ENCODE measurements around the gene ABCE1.

ABCE1 gene

DNA sequence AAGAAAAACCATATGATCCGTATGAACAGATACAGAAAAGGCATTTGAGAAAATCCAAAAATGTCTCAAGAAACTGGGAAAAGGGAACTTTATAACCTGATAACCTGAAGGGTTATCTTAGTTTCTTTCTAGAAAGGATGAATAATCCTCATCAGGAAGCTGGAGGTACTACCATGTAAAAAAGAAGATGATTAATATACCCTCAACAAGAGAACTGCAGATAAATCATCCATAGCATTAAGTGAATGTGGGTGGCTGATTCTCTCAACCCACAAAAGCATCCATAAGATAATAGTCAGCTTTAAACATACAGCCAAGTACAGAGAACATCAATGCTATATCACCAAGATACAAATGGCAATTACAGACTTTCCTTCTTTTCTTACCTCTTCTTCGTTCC is 26.6 kb upstream of the ABCE1 start:
- Histone ChIP-seq H3K9me3 (ENCODE audit: control insufficient read depth, low read length) (no peaks in the 10 kb centered on the region), H3K4me1 (ENCODE audit: control insufficient read depth, insufficient read depth, low read length, poor library complexity, severe bottlenecking) (no peaks in the 10 kb centered on the region), H3K27ac (ENCODE audit: insufficient read depth, low read length, poor library complexity, severe bottlenecking) (no peak overlapping the region), H3K4me3 (ENCODE audit: insufficient read depth, low read depth, low read length, poor library complexity, severe bottlenecking) (no peak overlapping the region), H3K36me3 (ENCODE audit: control insufficient read depth, insufficient read depth, low read length) (no peaks in the 10 kb centered on the region), H3K27me3 (replicated peaks; ENCODE audit: control insufficient read depth, insufficient read depth, low read length, poor library complexity, severe bottlenecking) (no peaks in the 10 kb centered on the region)
- DNase-seq: no peak

DNA sequence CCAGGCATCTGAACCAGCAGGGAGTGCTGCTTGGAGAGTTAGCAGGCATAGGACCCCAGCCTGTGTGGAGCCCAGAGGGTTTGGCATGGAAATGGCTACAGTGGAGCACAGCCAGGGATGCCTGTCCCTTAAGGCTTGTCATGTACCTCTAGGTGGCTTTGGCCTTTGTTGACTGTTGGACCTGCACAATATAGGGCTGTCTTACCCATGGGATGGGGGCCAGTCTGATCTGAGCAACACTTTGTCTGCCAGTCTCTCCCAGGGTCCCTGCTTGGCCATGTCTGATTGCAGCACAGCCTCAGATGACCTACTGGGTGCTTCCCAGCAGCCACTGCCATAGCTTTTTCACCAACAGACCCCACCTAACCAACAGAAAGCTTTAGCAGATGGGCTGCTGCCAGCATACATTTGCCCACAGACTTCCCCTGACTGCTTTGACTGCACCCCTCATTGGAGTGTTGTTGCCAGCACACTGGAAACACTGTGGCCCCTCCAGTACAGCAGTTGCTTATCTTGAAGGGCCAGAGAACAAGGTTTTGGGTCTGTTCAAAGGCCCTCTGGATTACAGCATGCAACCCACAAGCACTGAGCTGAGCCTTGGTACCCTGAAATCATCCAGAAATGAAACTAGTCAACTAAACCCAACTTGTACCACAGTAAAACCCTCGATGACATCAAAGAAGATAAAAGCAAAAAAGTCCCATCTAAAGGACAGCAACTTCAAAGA is 22.2 kb upstream of the ABCE1 start:
- no peak overlapping the region for H3K4me3 ChIP-seq (ENCODE audit: insufficient read depth, low read depth, low read length, poor library complexity, severe bottlenecking)
- H3K4me1 ChIP-seq (ENCODE audit: control insufficient read depth, insufficient read depth, low read length, poor library complexity, severe bottlenecking): no peaks in the 10 kb centered on the region
- no peak overlapping the region for H3K27ac ChIP-seq (ENCODE audit: insufficient read depth, low read length, poor library complexity, severe bottlenecking)
- H3K9me3 ChIP-seq (ENCODE audit: control insufficient read depth, low read length): no peaks in the 10 kb centered on the region
- no peaks in the 10 kb centered on the region for H3K27me3 ChIP-seq (replicated peaks; ENCODE audit: control insufficient read depth, insufficient read depth, low read length, poor library complexity, severe bottlenecking)
- peaks cover 2% of the 10 kb centered on the region for H3K36me3 ChIP-seq (ENCODE audit: control insufficient read depth, insufficient read depth, low read length)
- DNase-seq: no peak

DNA sequence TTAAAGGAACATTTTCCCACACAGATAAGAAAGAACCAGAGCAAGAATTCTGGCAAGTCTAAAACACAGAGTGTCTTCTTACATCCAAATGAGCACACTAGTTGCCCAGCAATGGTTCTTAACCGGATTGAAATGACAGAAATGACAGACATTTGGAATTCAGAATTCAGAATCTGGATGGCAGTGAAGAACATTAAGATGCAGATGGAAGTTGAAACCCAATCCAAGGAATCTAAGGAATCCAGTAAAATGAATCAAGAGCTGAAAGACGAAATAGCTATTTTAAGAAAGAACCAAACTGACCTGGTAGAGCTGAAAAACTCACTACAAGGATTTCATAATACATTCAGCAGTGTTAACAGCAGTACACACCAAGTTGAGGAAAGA is 21.6 kb upstream of the ABCE1 start:
- H3K9me3 ChIP-seq (ENCODE audit: control insufficient read depth, low read length): no peaks in the 10 kb centered on the region
- no peaks in the 10 kb centered on the region for H3K27me3 ChIP-seq (replicated peaks; ENCODE audit: control insufficient read depth, insufficient read depth, low read length, poor library complexity, severe bottlenecking)
- H3K36me3 ChIP-seq (ENCODE audit: control insufficient read depth, insufficient read depth, low read length): peaks cover 2% of the 10 kb centered on the region
- H3K4me3 ChIP-seq (ENCODE audit: insufficient read depth, low read depth, low read length, poor library complexity, severe bottlenecking): no peak overlapping the region
- no peaks in the 10 kb centered on the region for H3K4me1 ChIP-seq (ENCODE audit: control insufficient read depth, insufficient read depth, low read length, poor library complexity, severe bottlenecking)
- DNase-seq: no peak
- no peak overlapping the region for H3K27ac ChIP-seq (ENCODE audit: insufficient read depth, low read length, poor library complexity, severe bottlenecking)

DNA sequence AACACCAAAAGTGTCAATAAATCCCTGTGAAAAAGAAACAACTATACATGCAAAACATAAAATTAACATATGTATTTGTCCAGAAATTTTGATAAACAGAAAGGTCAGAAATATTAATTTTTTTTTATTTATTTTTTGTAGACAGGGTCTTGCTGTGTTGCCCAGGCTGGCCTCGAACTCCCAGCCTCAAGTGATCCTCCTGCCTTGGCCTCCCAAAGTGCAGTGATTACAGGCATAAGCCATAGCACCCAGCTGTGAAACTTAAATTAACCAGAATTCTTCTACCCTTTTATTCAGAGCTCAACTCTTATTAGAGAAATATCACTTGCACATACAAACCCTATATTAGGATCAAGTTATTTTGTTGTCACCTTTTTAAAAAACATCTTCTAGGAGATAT is 16.4 kb upstream of the ABCE1 start:
- Histone ChIP-seq H3K27ac (ENCODE audit: insufficient read depth, low read length, poor library complexity, severe bottlenecking) (no peak overlapping the region), H3K36me3 (ENCODE audit: control insufficient read depth, insufficient read depth, low read length) (peaks cover 2% of the 10 kb centered on the region), H3K4me1 (ENCODE audit: control insufficient read depth, insufficient read depth, low read length, poor library complexity, severe bottlenecking) (no peaks in the 10 kb centered on the region), H3K4me3 (ENCODE audit: insufficient read depth, low read depth, low read length, poor library complexity, severe bottlenecking) (no peak overlapping the region), H3K27me3 (replicated peaks; ENCODE audit: control insufficient read depth, insufficient read depth, low read length, poor library complexity, severe bottlenecking) (no peaks in the 10 kb centered on the region), H3K9me3 (ENCODE audit: control insufficient read depth, low read length) (no peaks in the 10 kb centered on the region)
- DNase-seq: no peak

DNA sequence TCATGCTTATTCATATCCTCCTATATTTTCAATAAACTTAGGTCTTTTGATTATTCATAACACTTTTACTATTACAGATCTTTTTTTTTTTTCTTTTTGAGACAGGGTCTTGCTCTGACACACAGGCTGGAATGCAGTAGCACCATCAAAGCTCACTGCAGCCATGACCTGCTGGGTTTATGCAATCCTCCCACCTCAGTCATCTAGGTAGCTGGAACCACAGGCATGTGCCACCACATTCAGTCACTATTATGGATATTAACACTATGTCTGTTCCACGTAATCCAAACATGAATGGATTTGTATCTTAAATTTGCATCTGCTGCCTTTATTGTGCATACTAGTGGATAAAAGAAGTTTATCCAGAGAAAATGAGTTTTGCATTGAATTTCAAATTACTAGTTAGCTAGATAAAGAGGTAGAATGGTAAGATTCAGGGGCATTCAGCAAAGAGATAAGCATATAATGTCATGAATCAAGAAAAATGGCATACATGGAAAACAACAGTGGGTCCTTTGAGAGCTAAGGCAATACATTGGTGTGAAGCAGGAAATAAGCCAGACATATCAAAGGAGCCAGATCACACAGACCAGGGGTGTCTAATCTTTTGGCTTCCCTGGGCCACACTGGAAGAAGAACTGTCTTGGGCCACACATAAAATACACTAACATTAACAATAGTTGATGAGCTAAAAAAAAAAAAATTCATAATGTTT is 14.1 kb upstream of the ABCE1 start:
- H3K36me3 ChIP-seq (ENCODE audit: control insufficient read depth, insufficient read depth, low read length): peaks cover under 1% of the 10 kb centered on the region
- no peak overlapping the region for H3K27ac ChIP-seq (ENCODE audit: insufficient read depth, low read length, poor library complexity, severe bottlenecking)
- no peaks in the 10 kb centered on the region for H3K4me1 ChIP-seq (ENCODE audit: control insufficient read depth, insufficient read depth, low read length, poor library complexity, severe bottlenecking)
- no peaks in the 10 kb centered on the region for H3K9me3 ChIP-seq (ENCODE audit: control insufficient read depth, low read length)
- DNase-seq: no peak
- no peaks in the 10 kb centered on the region for H3K27me3 ChIP-seq (replicated peaks; ENCODE audit: control insufficient read depth, insufficient read depth, low read length, poor library complexity, severe bottlenecking)
- H3K4me3 ChIP-seq (ENCODE audit: insufficient read depth, low read depth, low read length, poor library complexity, severe bottlenecking): no peak overlapping the region

DNA sequence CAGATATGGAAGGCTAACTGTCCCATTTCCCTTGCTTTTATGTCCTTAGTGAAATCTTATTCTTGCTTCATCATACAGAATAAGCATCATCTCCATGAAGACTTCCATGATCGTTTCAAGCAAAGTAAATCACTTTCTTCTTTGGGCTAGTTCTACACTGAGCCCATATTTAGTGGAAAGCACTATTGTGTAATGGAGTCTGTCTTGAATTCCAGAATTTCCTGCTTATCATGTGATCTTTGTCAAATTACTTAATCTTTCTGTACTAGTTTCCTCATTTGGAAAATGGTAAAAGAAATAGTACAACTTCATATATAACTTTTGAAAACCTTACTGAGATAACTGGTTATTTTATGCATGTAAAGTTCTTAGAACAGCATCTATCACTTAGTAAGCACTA is 7.7 kb upstream of the ABCE1 start:
- Histone ChIP-seq H3K36me3 (ENCODE audit: control insufficient read depth, insufficient read depth, low read length) (peaks cover 24% of the 10 kb centered on the region), H3K27me3 (replicated peaks; ENCODE audit: control insufficient read depth, insufficient read depth, low read length, poor library complexity, severe bottlenecking) (no peaks in the 10 kb centered on the region), H3K9me3 (ENCODE audit: control insufficient read depth, low read length) (no peaks in the 10 kb centered on the region), H3K27ac (ENCODE audit: insufficient read depth, low read length, poor library complexity, severe bottlenecking) (no peak overlapping the region), H3K4me1 (ENCODE audit: control insufficient read depth, insufficient read depth, low read length, poor library complexity, severe bottlenecking) (no peaks in the 10 kb centered on the region), H3K4me3 (ENCODE audit: insufficient read depth, low read depth, low read length, poor library complexity, severe bottlenecking) (no peak overlapping the region)
- no peak for DNase-seq

DNA sequence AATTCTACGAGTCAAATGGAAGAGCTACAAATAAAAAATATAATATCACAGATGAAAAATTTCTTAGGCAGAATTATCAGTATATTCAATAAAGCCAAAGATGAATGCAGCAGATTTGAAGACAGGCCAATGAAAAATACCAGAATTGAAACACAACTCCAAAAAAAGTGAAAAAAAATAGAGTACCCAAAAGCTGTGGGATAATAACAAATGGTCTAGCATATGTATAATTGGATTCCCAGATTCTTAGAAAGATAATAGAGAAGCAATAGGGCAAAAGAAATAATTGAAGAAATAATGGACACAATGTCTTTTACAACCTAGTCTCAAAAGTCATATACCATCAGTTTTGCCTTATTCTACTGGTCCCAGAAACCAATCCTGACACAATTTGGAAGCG is 4.5 kb upstream of the ABCE1 start:
- Histone ChIP-seq H3K9me3 (ENCODE audit: control insufficient read depth, low read length) (no peaks in the 10 kb centered on the region), H3K27ac (ENCODE audit: insufficient read depth, low read length, poor library complexity, severe bottlenecking) (no peak overlapping the region), H3K27me3 (replicated peaks; ENCODE audit: control insufficient read depth, insufficient read depth, low read length, poor library complexity, severe bottlenecking) (no peaks in the 10 kb centered on the region), H3K4me3 (ENCODE audit: insufficient read depth, low read depth, low read length, poor library complexity, severe bottlenecking) (no peak overlapping the region), H3K36me3 (ENCODE audit: control insufficient read depth, insufficient read depth, low read length) (peaks cover 25% of the 10 kb centered on the region), H3K4me1 (ENCODE audit: control insufficient read depth, insufficient read depth, low read length, poor library complexity, severe bottlenecking) (peaks cover 7% of the 10 kb centered on the region)
- no peak for DNase-seq

DNA sequence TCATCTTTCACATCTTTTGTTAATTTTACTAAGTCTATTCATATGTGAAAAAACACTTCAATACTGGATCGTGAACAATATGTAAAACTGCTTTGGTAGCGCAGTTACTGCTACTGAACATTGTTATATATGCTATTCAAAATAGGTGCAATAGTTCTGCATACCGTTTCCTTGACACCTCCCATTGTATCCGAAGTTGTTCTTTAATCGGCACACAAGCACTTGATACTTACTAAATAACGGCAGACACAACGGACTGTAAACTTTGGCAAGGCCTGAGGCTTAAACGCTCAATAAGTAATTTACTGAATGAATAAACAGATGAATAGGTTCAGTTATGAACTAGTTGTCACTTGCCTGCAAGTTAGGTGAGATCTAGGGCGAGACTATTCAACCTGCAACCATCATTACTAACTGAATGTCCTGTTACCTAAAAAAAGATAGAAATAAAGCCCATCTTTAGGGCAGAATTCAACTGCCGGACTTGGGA is 735 bp upstream of the ABCE1 start:
- Histone ChIP-seq H3K36me3 (ENCODE audit: control insufficient read depth, insufficient read depth, low read length) (peaks cover 15% of the 10 kb centered on the region), H3K4me1 (ENCODE audit: control insufficient read depth, insufficient read depth, low read length, poor library complexity, severe bottlenecking) (peaks cover 20% of the 10 kb centered on the region), H3K27me3 (replicated peaks; ENCODE audit: control insufficient read depth, insufficient read depth, low read length, poor library complexity, severe bottlenecking) (no peaks in the 10 kb centered on the region), H3K9me3 (ENCODE audit: control insufficient read depth, low read length) (no peaks in the 10 kb centered on the region), H3K4me3 (ENCODE audit: insufficient read depth, low read depth, low read length, poor library complexity, severe bottlenecking) (peak overlapping the region; percentile 72), H3K27ac (ENCODE audit: insufficient read depth, low read length, poor library complexity, severe bottlenecking) (peak overlapping the region; percentile 80)
- DNase-seq: no peak

DNA sequence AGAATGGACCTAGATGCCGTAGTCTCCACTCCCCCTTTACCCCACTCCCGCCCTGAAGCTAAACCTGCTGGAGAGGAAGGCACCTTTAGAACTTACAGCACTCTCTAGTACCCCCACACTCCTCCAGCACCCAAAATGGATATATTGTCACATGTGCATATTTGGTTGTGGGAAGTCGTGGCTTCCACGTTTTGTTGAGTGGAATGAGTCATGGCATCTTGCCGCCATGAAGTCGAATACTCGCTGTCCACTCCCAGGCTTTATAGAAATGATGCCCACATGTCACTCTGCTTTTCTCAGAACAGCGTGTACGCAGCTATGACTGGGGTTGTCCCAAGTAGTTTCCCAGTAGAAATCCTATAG is 545 bp downstream of the ABCE1 start:
- Histone ChIP-seq H3K4me3 (ENCODE audit: insufficient read depth, low read depth, low read length, poor library complexity, severe bottlenecking) (peak overlapping the region; percentile 72), H3K4me1 (ENCODE audit: control insufficient read depth, insufficient read depth, low read length, poor library complexity, severe bottlenecking) (peaks cover 20% of the 10 kb centered on the region), H3K9me3 (ENCODE audit: control insufficient read depth, low read length) (no peaks in the 10 kb centered on the region), H3K36me3 (ENCODE audit: control insufficient read depth, insufficient read depth, low read length) (peaks cover 14% of the 10 kb centered on the region), H3K27me3 (replicated peaks; ENCODE audit: control insufficient read depth, insufficient read depth, low read length, poor library complexity, severe bottlenecking) (no peaks in the 10 kb centered on the region), H3K27ac (ENCODE audit: insufficient read depth, low read length, poor library complexity, severe bottlenecking) (peak overlapping the region; percentile 80)
- DNase-seq: peak; percentile 15 to 17 (median 16)

DNA sequence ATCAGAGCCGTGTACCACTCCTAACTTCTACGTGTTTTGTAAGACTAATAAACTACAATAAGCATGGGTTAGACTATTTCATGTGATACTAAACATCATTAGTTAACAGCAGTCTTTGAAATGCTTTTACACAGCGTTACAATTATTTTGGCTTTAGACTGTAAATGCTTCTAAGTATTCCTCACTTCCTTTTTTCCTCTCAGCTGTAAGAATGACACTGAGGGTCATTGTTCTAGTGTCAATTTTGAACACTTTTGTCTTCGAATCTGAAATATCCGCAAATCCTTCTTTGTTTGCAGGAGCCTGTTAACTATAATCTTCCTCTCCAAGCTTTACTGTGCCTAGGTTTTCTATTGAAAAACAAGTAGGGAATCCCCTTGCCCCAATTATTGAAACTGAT is 1.5 kb downstream of the ABCE1 start:
- Histone ChIP-seq H3K4me1 (ENCODE audit: control insufficient read depth, insufficient read depth, low read length, poor library complexity, severe bottlenecking) (peaks cover 20% of the 10 kb centered on the region), H3K36me3 (ENCODE audit: control insufficient read depth, insufficient read depth, low read length) (peaks cover 6% of the 10 kb centered on the region), H3K27ac (ENCODE audit: insufficient read depth, low read length, poor library complexity, severe bottlenecking) (no peak overlapping the region), H3K9me3 (ENCODE audit: control insufficient read depth, low read length) (no peaks in the 10 kb centered on the region), H3K27me3 (replicated peaks; ENCODE audit: control insufficient read depth, insufficient read depth, low read length, poor library complexity, severe bottlenecking) (no peaks in the 10 kb centered on the region), H3K4me3 (ENCODE audit: insufficient read depth, low read depth, low read length, poor library complexity, severe bottlenecking) (peak overlapping the region; percentile 72)
- DNase-seq: no peak

All from effector memory CD4-positive, alpha-beta T cell (primary cell).